Left ventricle myocardium superior (tissue), 1 donor: ENCODE measurements around the gene DUSP28. TPM values are rescaled to one million over a fixed set of nuclear protein-coding genes. Genes with fewer than 3 reads are reported as not detected.
"Not testable (repeated sequence)": the region's sequence is repeated elsewhere in the genome, so short reads cannot be mapped to it uniquely, and the experiment has no call there.

Experiments
- ATAC-seq: fragments of 200-7000 bp; cut with Tn5 transposase; one replicate; pipeline ENCODE4 v1.9.1; 2020; ENCODE audit warnings: mild to moderate bottlenecking, moderate library complexity
- DNase-seq: peaks from one replicate; pipeline ENCODE4 v3.0.0-alpha.2; 2020
- intact Hi-C: fragments of 100-400 bp; cut with micrococcal nuclease; formaldehyde crosslinking; loops from one replicate; pipeline ENCODE4 v1.11.0; 2022
- total RNA-seq: library from RNA; stranded (reverse); fragmentation: NEBNext Ultra II Directional; extraction: Animal tissue kit (Norgen Biotek cat#: 25700); gene quantifications from one replicate; pipeline ENCODE4 v1.2.1, GENCODE V29; 2021
- donor health status: DM: no; HTN: yes; CAD: no; lungs with severe emphysema.

The DUSP28 gene
- total RNA-seq, 1 donor from 2014 or later: 13.2 TPM

GRCh38 chr2:240525802-240526201 is 34.4 kb upstream of the DUSP28 start:
- ATAC-seq: no peak
- intact Hi-C loops: no loop called here
- no peak for DNase-seq

DNA sequence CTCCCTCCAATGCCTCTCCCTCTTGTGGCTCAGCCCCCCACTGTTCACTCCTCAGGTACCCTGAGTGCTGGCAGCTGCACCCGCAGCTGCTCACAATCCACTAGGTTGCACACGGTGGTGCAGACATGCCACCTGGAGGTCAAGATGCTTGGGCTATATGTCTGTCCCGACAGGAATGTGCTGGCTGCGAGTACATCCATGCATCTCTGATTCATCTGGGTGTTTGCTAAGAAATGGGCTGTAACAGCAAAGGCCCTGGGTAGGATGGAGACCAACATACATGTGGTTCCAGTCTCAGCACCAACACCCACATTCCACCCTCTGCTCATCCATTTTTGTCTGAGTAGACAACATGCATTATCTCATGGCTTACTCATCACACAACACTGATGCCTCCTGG is 33.6 kb upstream of the DUSP28 start:
- DNase-seq: no peak
- intact Hi-C loops: no loop called here
- ATAC-seq: no peak

GRCh38 chr2:240527153-240527750 is 32.9 kb upstream of the DUSP28 start:
- DNase-seq (no peak), ATAC-seq (no peak)
- intact Hi-C loops: no loop called here

DNA sequence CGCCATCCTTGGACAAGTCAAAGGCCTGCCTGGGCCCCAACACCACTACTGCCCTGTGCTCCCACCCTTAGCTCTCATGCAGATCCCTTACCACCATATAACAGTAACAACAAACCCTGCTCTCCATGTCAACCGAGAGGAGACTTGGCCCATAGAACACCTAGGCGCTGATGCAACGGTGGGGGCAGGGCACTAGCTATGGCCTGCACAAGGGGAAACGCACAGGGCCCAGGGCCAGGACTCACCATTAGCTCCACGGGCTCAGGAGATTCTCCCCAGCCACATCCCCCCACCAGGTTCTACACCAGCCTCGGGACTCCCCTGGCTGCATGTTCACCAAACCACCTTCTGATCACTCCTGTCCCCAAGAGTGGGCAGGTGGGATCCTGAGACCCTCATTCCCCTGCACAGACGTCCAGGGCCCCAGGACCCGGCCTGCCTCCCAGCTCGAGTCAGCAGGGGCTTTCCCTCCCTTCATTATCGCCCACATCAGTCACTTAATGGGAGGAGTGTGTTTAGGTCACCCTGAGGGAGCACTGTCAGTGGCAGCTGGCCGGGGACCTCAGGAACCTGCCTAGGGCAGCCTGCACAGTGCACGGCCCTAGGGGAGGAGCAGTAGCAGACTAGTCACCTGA is 31.6 kb upstream of the DUSP28 start:
- DNase-seq (peak; percentile 18), ATAC-seq (no peak)
- intact Hi-C loops: no loop called here

- ATAC-seq: no peak
- no peak for DNase-seq
- intact Hi-C loops: no loop called here
These were observed 30.7 kb upstream of the DUSP28 start for GRCh38 chr2:240529344-240529999.

GRCh38 chr2:240530181-240530580 is 30.0 kb upstream of the DUSP28 start:
- DNase-seq (no peak), ATAC-seq (no peak)
- intact Hi-C loops: no loop called here

DNA sequence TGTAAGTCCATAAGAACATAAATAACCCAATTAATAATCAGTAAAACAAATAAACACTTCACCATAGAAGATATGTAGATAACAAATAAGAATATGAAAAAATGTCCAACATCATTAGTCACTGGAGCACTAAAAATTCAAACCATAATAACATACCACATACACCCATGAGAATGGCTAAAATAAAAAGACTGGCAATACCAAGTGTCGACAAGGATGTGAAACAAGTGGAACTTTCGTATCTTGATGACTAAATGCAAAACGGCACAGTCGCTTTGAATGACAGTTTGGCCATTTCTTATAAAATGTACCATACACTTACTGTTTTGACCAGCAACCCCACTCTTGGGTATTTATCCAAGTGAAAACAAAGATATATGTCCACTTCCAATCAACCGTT is 29.1 kb upstream of the DUSP28 start:
- ATAC-seq: no peak
- intact Hi-C loops: no loop called here
- no peak for DNase-seq

DNA sequence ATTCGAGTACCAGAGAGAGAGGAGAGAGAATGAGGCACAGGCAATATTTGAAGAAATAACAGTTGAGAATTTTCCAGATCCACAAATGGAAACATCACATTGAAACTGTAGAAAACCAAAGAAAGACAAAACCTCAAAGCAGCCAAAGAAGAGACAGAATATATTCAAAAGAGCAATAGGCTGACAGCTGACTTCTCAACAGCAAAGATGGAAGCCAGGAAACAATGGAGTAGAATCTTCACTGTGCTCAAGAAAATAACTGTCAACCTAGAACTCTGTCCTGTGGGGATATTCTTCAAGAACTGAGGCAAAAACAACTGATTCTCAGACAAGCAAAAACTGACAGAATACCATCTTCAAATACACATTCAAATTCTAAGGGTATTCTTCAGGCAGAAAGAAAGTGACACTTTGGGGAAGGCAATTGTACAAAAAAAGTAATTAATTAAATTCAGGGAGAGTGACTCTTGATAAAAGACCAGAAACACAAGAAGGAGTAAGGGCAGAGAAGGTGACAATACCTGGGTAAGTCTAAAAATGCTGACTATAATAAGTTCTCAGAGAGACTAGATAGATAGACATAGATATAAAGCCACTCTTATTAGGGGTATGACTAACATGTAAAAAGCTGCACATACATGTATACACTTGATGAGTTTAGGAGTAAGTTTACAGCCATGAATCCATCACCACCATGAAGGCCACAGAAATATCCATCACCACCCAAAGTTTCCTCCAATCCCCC is 28.0 kb upstream of the DUSP28 start:
- DNase-seq: no peak
- ATAC-seq: no peak
- intact Hi-C loops: no loop called here

GRCh38 chr2:240538031-240538780 is 22.0 kb upstream of the DUSP28 start:
- DNase-seq (no peak), ATAC-seq (no peak)
- intact Hi-C loops: no loop called here

GRCh38 chr2:240539101-240539500 is 21.1 kb upstream of the DUSP28 start:
- DNase-seq, intact Hi-C loops, ATAC-seq: not testable (repeated sequence)

GRCh38 chr2:240539906-240540305 is 20.3 kb upstream of the DUSP28 start:
- no peak for ATAC-seq
- intact Hi-C loops: no loop called here

DNA sequence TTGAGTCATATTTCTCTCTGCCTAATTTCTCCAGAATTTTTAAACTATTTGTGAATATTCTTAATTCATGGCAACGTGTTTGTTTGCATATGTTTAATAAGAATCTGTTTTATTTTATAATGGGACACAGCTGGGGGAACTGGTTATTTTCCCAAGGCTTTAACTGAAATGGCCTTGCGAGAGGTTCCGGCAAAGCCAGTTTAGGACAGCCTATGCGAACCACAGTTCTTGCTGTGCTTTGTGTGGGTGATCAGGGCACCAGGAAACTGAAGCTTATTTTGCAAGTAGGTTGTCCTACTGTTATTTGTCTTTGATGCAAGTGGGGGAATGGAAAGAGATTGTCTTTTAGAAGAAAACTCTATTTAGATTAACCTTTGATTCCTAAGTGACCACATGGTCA is 8.9 kb upstream of the DUSP28 start:
- ATAC-seq: no peak
- intact Hi-C loops: no loop called here
- DNase-seq: no peak

More at GRCh38 chr2:240539906-240540305, 20.3 kb upstream of the DUSP28 start:
- no peak for DNase-seq

- ATAC-seq: no peak
- no peak for DNase-seq
- intact Hi-C loops: no loop called here
These were observed 8.3 kb upstream of the DUSP28 start for GRCh38 chr2:240551811-240552210.

DNA sequence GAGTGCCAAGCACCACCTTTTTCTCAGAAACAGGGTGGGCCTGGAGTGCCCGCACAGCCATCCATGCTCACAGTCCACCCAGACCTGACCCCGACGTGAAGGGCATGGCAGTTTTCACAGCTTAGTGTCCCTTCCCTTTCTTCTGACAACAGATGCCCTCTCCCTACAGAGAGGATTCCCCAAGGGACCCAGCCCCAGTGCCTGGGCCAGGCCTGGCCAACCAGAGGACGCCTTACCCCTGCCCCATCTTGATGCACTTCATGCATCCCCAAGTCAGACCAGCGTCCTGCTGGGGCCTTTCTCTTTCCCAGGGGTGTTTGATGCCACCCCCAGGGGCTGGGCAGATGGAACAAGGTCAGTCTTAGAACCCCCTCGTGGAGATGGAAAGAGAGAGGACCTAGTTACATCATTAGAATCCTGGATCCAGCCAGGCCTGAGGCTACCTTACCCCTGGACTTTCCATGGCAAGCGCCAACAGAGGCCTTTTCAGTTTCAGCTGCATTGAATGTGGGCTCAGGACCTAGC is 6.1 kb upstream of the DUSP28 start:
- intact Hi-C loops: no loop called here
- ATAC-seq (no peak), DNase-seq (no peak)

DNA sequence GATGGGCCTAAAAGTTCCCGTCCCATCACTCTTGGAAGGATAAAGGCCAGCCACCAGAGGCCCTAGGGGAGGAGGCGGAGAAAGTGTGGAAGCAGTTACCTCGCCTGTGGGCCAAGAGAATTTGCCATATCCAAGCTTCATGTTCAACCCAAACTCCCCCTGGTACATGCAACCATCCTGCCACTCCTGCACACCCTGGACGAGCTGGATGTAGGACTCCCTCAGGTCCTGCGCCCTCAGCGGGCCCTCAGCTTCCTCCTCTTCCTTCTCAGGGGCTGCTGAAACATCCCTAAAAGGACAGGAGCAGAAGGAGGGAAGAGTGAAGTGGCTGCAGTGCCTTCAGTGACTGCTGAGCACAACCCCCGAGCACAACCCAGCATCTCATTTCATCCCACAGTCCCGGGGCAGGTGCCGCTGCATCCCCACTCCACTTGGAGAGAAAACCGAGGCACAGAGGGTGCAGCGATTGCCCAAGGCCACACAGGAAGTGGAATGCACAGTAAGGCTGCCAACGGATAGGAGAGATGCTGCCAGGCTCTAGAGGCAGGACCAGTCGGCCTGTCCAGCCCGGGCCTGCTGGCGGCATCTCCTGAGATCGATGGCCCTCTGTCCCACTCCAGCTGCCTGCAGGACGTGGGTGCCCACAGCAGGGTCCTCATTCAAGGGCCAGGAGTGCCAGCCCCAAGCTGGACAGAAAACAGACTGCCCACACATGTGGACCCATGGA is 5.2 kb upstream of the DUSP28 start:
- DNase-seq (no peak), ATAC-seq (no peak)
- intact Hi-C loops: no loop called here

DNA sequence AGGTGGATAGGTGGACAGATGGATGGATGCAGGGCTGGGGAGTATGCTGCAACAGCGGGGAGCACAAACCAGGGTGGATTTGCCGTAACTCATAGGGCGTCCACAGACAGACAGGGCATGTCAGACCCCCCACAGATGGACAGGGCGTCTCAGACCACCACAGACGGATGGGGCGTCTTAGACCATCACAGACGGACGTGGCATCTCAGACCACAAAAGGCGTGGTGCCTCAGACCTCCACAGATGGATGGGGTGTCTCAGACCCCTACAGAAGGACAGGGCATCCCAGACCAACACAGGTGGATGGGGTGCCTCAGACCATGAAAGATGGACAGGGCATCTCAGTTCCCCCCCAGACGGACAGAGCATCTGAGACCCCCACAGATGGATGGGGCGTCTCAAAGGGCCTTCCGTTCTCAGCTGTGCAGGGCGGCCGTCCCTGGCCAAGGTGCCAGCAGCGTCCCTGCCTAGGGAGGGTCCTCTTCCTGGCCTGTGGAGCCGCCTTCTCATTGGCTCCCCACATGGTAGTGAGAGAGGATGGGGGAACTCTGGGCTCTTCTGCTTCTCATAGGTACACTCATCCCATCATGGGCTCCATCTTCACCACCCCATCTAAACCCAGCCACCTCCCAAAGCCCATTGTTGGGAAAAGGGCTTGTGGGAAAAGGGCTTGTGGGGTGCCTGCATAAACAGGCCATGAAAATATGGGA is 4.5 kb upstream of the DUSP28 start:
- DNase-seq (no peak), ATAC-seq (no peak)
- intact Hi-C loops: no loop called here

DNA sequence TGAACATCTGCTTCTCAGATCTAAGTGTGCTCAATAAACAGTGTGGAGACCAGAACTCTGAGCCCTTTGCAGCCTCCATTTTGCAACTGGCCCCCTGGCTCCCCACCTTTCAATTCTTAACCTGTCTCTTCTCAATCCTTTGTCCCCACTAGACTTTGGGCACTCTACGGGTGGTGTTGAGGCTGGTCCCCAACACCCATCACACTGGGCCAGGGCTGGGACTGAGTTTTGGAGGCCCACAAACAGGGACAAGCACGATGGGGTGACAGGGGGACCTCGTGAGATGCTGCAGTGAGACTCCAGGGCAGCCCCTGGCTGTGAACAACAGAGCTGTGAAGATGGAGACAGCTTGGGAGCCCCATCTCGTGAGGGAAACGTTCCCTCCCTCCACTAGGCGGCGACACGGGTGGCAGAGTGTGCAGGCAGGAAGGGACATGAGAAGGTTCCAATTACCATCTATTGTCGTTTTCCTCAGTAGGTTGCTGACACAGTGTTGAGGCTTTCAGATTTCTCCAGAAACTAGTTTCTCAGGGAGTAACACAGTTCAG is 3.5 kb upstream of the DUSP28 start:
- intact Hi-C loops: no loop called here
- ATAC-seq (no peak), DNase-seq (no peak)
